Upper lobe of left lung (tissue), 6 donors: ENCODE data around the gene LRRC1. TPM values are rescaled to one million over a fixed set of nuclear protein-coding genes. Genes with fewer than 3 reads are reported as not detected.

ENCODE experiments used
- ATAC-seq, 2 donors: fragments of 200-7000 bp; cut with Tn5 transposase; one replicate each; pipeline ENCODE4 v1.9.1; 2022; ENCODE audit warnings: mild to moderate bottlenecking in 2 of 2, moderate library complexity in 2 of 2; ENCODE audit not compliant: low FRiP score in 2 of 2
- DNase-seq, 2 donors: peaks; one replicate each; pipeline ENCODE4 v3.0.0-alpha.2; 2019 to 2020
- H3K27ac ChIP-seq, 4 donors: fragments of 200-600 bp; sonication (generic); one replicate each; pipeline ENCODE4 v1.5.1; 2016 to 2019
- H3K27me3 ChIP-seq, 4 donors: fragments of 200-600 bp; sonication (generic); one replicate each; pipeline ENCODE4 v1.5.1; 2017 to 2019
- H3K36me3 ChIP-seq, 4 donors: fragments of 200-600 bp; sonication (generic); one replicate each; pipeline ENCODE4 v1.5.1; 2016 to 2019
- H3K4me1 ChIP-seq, 4 donors: fragments of 200-600 bp; sonication (generic); one replicate each; pipeline ENCODE4 v1.5.1; 2018 to 2019
- H3K4me3 ChIP-seq, 4 donors: fragments of 200-600 bp; sonication (generic); one replicate each; pipeline ENCODE4 v1.5.1; 2017 to 2019; ENCODE audit warnings: mild to moderate bottlenecking in 2 of 4, moderate library complexity in 1 of 4
- H3K9me3 ChIP-seq, 4 donors: fragments of 200-600 bp; sonication (generic); one replicate each; pipeline ENCODE4 v1.5.1; 2018 to 2019
- EP300 ChIP-seq, 4 donors: sonication (generic); formaldehyde crosslinking; IDR thresholded peaks; one replicate each; pipeline ENCODE4 v1.5.1; 2017; ENCODE audit warnings: antibody characterized with exemption in 4 of 4, control low read depth in 2 of 4
- POLR2A ChIP-seq, 4 donors: fragments of 450-650 bp; IDR thresholded peaks; one replicate each; pipeline ENCODE4 v1.5.1; 2016 to 2017; ENCODE audit warnings: antibody characterized with exemption in 4 of 4, mild to moderate bottlenecking in 2 of 4
- POLR2AphosphoS5 ChIP-seq, 2 donors: sonication (generic); formaldehyde crosslinking; IDR thresholded peaks; one replicate each; pipeline ENCODE4 v1.5.1; 2017; ENCODE audit warnings: antibody characterized with exemption in 2 of 2
- WGBS, 2 donors: methylation state at CpG; one replicate each; pipeline ENCODE4 v1.1.5; 2017 to 2018; 5-methylcytosine and 5-hydroxymethylcytosine counted together
- total RNA-seq, 6 donors: library from RNA; depleted of rRNA in 4 of 6; stranded (reverse); fragments of >200 nt in 4 of 6; gene quantifications; one replicate each; pipeline versions ENCODE4 v1.1.0 to v1.2.1, GENCODE V29; 2016 to 2021
- TF ChIP-seq, protein P1 (sequence below), 6 experiments: fragments of 450-650 bp in 4 of 6; fragments of 200-600 bp in 2 of 6; sonication (generic) in 2 of 6; IDR thresholded peaks; one replicate each; pipeline ENCODE4 v1.5.1; 2016 to 2019; ENCODE audit warnings: antibody characterized with exemption in 6 of 6
- donor health status: DM: no; HTN: no; CAD: no; lungs with moderate emphysema.
- donor health status: DM: no; HTN: yes; CAD: no; lungs with severe emphysema.

The LRRC1 gene
- total RNA-seq, 6 donors from 2014 or later, result 10.9 to 31.5 (median 19.4) TPM

DNA sequence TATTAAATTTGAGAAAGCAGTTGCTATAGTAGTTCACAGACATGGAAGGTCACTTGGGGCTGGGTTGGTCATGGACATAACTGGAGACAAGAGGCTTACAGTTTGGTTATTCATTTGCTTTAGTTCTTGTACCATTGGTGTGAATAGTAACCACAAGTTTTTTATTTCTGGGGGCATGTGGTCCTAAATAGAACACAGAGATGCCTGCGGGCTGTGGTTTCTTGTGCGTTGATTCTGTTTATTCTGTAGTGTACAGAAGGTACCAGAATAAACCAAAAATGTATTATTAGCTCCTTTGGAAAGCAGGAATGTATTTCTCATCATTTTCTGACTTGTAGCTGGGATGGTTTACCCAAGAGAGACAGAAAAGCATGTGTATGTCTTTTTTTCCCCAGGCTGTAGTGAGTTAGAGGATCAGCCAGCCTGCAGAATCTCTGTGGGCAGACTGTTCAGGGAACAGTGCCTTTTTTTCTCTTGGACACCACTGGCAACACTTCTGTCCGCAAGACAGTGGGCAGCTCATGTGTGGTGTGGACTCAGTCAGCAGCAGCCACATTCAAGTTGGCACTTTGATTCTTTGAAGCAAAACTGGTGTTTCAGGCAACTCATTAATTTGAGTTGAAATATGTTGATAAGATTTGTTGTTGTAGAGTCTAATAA is 122.1 kb downstream of the LRRC1 start:
- H3K4me3 ChIP-seq, result no peak overlapping the region
- TF ChIP-seq EP300 (IDR thresholded peaks at IDR 0.05) (no peak), POLR2AphosphoS5 (IDR thresholded peaks at IDR 0.05) (no peak), POLR2A (IDR thresholded peaks at IDR 0.05) (no peak)
- TF ChIP-seq, protein P1, sequence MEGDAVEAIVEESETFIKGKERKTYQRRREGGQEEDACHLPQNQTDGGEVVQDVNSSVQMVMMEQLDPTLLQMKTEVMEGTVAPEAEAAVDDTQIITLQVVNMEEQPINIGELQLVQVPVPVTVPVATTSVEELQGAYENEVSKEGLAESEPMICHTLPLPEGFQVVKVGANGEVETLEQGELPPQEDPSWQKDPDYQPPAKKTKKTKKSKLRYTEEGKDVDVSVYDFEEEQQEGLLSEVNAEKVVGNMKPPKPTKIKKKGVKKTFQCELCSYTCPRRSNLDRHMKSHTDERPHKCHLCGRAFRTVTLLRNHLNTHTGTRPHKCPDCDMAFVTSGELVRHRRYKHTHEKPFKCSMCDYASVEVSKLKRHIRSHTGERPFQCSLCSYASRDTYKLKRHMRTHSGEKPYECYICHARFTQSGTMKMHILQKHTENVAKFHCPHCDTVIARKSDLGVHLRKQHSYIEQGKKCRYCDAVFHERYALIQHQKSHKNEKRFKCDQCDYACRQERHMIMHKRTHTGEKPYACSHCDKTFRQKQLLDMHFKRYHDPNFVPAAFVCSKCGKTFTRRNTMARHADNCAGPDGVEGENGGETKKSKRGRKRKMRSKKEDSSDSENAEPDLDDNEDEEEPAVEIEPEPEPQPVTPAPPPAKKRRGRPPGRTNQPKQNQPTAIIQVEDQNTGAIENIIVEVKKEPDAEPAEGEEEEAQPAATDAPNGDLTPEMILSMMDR (IDR thresholded peaks at IDR 0.05), result no peak
- DNase-seq (no peak), ATAC-seq (no peak)
- H3K27ac ChIP-seq, result no peak overlapping the region
- no peaks in the 10 kb centered on the region for H3K9me3 ChIP-seq
- 92 to 94% methylated on average over 3 of the region's 3 CpGs for WGBS, 2 donors
- no peaks in the 10 kb centered on the region for H3K27me3 ChIP-seq
- H3K36me3 ChIP-seq, result no peaks in the 10 kb centered on the region
- H3K4me1 ChIP-seq, result no peaks in the 10 kb centered on the region

DNA sequence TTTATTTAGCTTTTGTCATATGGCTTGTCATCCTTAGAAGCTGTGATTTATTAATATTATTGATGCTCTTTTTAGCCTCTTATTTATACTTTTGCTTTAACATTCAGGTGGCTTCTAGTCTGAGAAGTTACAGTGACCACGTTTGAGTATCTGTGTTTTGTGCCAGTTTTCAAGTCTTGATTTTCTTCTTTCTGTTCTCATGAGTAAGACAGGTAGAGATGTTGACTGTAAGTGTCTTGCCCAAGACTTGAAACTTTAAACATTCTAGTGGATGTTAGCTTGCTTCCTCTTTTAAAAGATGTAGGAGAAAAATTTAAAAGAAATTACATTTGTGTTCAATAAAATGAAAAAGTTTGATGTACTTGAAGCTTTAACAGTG is 122.6 kb downstream of the LRRC1 start:
- no peak for TF ChIP-seq POLR2AphosphoS5 (IDR thresholded peaks at IDR 0.05)
- TF ChIP-seq EP300 (IDR thresholded peaks at IDR 0.05), result no peak
- TF ChIP-seq POLR2A (IDR thresholded peaks at IDR 0.05), result no peak
- TF ChIP-seq, protein P1 (IDR thresholded peaks at IDR 0.05), result no peak
- no peak for DNase-seq
- no peaks in the 10 kb centered on the region for H3K4me1 ChIP-seq
- 25 to 40% methylated on average over 1 of the region's 1 CpG for WGBS, 2 donors
- no peaks in the 10 kb centered on the region for H3K36me3 ChIP-seq
- H3K4me3 ChIP-seq, result no peak overlapping the region
- no peaks in the 10 kb centered on the region for H3K9me3 ChIP-seq
- ATAC-seq, result no peak
- H3K27ac ChIP-seq, result no peak overlapping the region
- H3K27me3 ChIP-seq, result no peaks in the 10 kb centered on the region

DNA sequence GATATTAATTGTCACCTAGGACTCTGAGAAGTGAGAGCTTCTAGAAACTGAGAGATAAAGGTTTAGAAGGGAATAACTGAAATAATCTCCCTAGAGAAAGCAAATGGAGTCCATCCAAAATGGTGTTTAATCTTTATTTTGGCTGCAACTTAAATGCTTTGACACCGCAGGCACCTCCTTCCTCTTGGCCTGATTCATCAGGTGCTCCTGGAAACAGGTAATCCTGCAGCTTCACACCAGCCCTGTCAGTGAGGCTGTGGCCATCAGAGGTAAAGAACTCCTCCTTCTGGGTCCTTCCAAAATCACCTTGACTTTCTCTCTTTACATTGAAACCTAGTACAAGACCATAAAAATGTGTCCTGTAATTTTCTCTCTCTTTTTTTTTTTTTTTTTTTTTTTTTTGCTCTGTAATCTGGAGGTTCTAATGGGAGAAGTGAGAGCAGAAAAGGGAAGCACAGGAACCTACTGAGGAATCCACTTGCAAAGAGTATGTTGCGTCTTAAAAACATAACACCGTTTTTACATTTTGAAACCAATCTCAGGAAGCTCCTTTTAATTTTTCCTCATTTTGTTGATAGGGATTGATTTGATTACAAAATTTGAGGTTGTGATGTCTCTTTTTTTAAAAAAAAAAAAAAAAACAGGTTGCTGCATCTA is 124.2 kb downstream of the LRRC1 start:
- Histone ChIP-seq H3K27ac (no peak overlapping the region), H3K4me3 (no peak overlapping the region), H3K36me3 (no peaks in the 10 kb centered on the region), H3K9me3 (no peaks in the 10 kb centered on the region), H3K4me1 (no peaks in the 10 kb centered on the region), H3K27me3 (no peaks in the 10 kb centered on the region)
- no peak for TF ChIP-seq POLR2A (IDR thresholded peaks at IDR 0.05)
- no peak for TF ChIP-seq POLR2AphosphoS5 (IDR thresholded peaks at IDR 0.05)
- no peak for TF ChIP-seq EP300 (IDR thresholded peaks at IDR 0.05)
- TF ChIP-seq, protein P1 (IDR thresholded peaks at IDR 0.05), result no peak
- DNase-seq, result no peak
- 83 to 88% methylated on average over 3 of the region's 3 CpGs for WGBS, 2 donors
- no peak for ATAC-seq

DNA sequence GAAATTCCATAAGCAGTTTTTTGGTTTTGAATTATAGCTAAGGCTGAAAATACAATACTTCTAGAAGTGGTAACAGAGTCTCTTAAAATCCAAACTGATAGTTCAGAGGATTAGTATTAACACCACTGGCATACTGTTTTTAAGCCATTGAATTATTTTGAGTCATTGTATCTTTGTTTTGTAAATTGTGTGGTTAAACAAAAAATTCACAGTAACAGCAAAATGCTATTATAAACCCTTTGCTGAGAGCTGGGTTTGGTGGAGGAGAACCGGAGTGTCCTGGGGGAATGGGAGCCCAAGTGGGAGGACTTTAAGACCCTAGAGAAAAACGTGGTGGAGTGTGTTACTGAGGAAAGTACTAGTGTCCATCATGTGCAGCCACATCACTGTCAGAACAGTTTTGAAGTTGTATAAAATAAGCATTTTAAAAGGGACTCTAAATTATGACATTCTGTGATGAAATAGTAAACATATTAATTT is 125.1 kb downstream of the LRRC1 start:
- DNase-seq (no peak), ATAC-seq (no peak)
- no peak for TF ChIP-seq EP300 (IDR thresholded peaks at IDR 0.05)
- no peak for TF ChIP-seq POLR2AphosphoS5 (IDR thresholded peaks at IDR 0.05)
- no peak for TF ChIP-seq POLR2A (IDR thresholded peaks at IDR 0.05)
- TF ChIP-seq, protein P1 (IDR thresholded peaks at IDR 0.05), result no peak
- Histone ChIP-seq H3K36me3 (no peaks in the 10 kb centered on the region), H3K27me3 (no peaks in the 10 kb centered on the region), H3K4me3 (no peak overlapping the region), H3K9me3 (no peaks in the 10 kb centered on the region), H3K27ac (no peak overlapping the region), H3K4me1 (no peaks in the 10 kb centered on the region)
- 75 to 85% methylated on average over 2 of the region's 2 CpGs for WGBS, 2 donors
